ENCODE results near the gene PTPRH.

PTPRH gene

GRCh38 chr19:55147545-55148251 lies 61.6 kb downstream of the PTPRH start:
- H3K27me3 ChIP-seq (ENCODE audit: control insufficient read depth, insufficient read depth, low read length, poor library complexity, severe bottlenecking), result no peaks in the 10 kb centered on the region
- H3K27ac ChIP-seq (ENCODE audit: insufficient read depth, low read depth, low read length, poor library complexity, severe bottlenecking), result no peak overlapping the region
- H3K4me1 ChIP-seq (ENCODE audit: control insufficient read depth, insufficient read depth, low read length), result peaks cover 14% of the 10 kb centered on the region
- no peak overlapping the region for H3K4me3 ChIP-seq (ENCODE audit: insufficient read depth, low read depth, low read length)
- H3K36me3 ChIP-seq (ENCODE audit: control insufficient read depth, insufficient read depth, low read length), result peaks cover 3% of the 10 kb centered on the region
- no peaks in the 10 kb centered on the region for H3K9me3 ChIP-seq (ENCODE audit: control insufficient read depth, low read length)
- 3% methylated on average over 8 to 9 of the region's 9 CpGs for WGBS, 2 experiments

GRCh38 chr19:55146705-55147273 lies 62.5 kb downstream of the PTPRH start:
- WGBS, 2 experiments, result 1% methylated on average over 22 of the region's 27 CpGs
- Histone ChIP-seq H3K27me3 (ENCODE audit: control insufficient read depth, insufficient read depth, low read length, poor library complexity, severe bottlenecking) (no peaks in the 10 kb centered on the region), H3K27ac (ENCODE audit: insufficient read depth, low read depth, low read length, poor library complexity, severe bottlenecking) (peak overlapping the region; percentile 59)

DNA sequence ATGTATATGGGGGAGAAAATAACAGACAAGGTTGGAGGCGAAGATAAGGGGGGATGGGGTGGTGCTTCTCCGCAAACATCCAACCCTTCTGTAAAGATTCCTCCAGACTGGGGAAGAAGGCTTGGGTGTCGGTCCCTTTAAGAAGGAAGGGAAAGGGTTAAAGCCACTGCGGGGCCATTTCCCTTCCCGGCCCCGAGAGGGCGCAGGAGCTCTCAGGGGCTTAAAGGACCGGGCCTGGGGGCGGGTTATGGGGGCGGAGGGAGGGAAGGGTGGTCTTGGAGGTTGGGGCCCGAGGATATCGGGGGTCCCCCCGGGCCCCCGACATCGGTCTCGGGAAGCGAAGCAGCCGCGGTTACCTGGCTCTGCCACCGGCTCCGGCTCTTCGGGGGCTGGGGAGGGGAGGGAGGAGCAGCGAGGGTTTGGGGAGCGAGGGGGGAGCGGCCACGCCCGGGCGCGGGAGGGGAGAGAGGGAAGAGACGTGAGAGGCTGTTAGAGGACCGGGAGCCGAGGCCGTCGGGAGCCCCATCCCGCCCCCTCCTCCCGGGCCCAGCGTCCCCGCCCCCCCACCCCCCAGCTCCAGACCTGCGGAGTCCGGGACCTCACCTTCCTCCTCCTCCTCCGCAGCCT lies 63.1 kb downstream of the PTPRH start:
- H3K4me3 ChIP-seq (ENCODE audit: insufficient read depth, low read depth, low read length), result peak overlapping the region; percentile 51
- no peaks in the 10 kb centered on the region for H3K27me3 ChIP-seq (ENCODE audit: control insufficient read depth, insufficient read depth, low read length, poor library complexity, severe bottlenecking)
- no peak overlapping the region for H3K27ac ChIP-seq (ENCODE audit: insufficient read depth, low read depth, low read length, poor library complexity, severe bottlenecking)
- no peaks in the 10 kb centered on the region for H3K9me3 ChIP-seq (ENCODE audit: control insufficient read depth, low read length)
- H3K36me3 ChIP-seq (ENCODE audit: control insufficient read depth, insufficient read depth, low read length), result peaks cover 3% of the 10 kb centered on the region
- 2% methylated on average over 31 to 38 of the region's 41 CpGs for WGBS, 2 experiments
- peaks cover 14% of the 10 kb centered on the region for H3K4me1 ChIP-seq (ENCODE audit: control insufficient read depth, insufficient read depth, low read length)

More at GRCh38 chr19:55146705-55147273, 62.5 kb downstream of the PTPRH start:
- H3K4me1 ChIP-seq (ENCODE audit: control insufficient read depth, insufficient read depth, low read length), result peaks cover 14% of the 10 kb centered on the region
- H3K4me3 ChIP-seq (ENCODE audit: insufficient read depth, low read depth, low read length), result peak overlapping the region; percentile 51
- H3K9me3 ChIP-seq (ENCODE audit: control insufficient read depth, low read length), result no peaks in the 10 kb centered on the region
- peaks cover 3% of the 10 kb centered on the region for H3K36me3 ChIP-seq (ENCODE audit: control insufficient read depth, insufficient read depth, low read length)

DNA sequence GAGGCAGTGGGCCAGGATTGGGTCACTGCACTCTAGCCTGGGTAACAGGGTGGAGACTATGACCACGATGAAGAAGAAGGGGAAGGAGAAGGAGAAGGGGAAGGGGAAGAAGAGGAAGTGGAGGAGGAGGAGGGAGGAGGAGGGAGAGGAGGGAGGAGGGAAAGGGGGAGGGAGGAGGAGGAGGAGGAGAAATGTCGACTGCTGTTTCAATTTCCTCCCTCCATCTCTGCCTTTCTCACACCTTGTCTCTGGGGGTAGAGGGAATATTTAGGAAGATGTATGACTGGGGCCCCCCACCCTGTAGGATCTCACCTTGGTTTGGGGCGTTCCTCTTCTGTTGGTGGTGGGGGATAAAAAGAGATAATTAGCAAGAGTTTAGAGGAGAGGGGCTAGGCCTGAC lies 64.1 kb downstream of the PTPRH start:
- H3K9me3 ChIP-seq (ENCODE audit: control insufficient read depth, low read length), result no peaks in the 10 kb centered on the region
- no peak overlapping the region for H3K27ac ChIP-seq (ENCODE audit: insufficient read depth, low read depth, low read length, poor library complexity, severe bottlenecking)
- peaks cover 14% of the 10 kb centered on the region for H3K4me1 ChIP-seq (ENCODE audit: control insufficient read depth, insufficient read depth, low read length)
- WGBS, 2 experiments, result 45 to 60% methylated on average over 3 of the region's 3 CpGs
- H3K4me3 ChIP-seq (ENCODE audit: insufficient read depth, low read depth, low read length), result no peak overlapping the region
- peaks cover 3% of the 10 kb centered on the region for H3K36me3 ChIP-seq (ENCODE audit: control insufficient read depth, insufficient read depth, low read length)
- H3K27me3 ChIP-seq (ENCODE audit: control insufficient read depth, insufficient read depth, low read length, poor library complexity, severe bottlenecking), result no peaks in the 10 kb centered on the region

- no peaks in the 10 kb centered on the region for H3K4me1 ChIP-seq (ENCODE audit: control insufficient read depth, insufficient read depth, low read length)
- no peak overlapping the region for H3K4me3 ChIP-seq (ENCODE audit: insufficient read depth, low read depth, low read length)
- H3K27ac ChIP-seq (ENCODE audit: insufficient read depth, low read depth, low read length, poor library complexity, severe bottlenecking), result no peak overlapping the region
- H3K36me3 ChIP-seq (ENCODE audit: control insufficient read depth, insufficient read depth, low read length), result peaks cover 3% of the 10 kb centered on the region
- H3K27me3 ChIP-seq (ENCODE audit: control insufficient read depth, insufficient read depth, low read length, poor library complexity, severe bottlenecking), result no peaks in the 10 kb centered on the region
- H3K9me3 ChIP-seq (ENCODE audit: control insufficient read depth, low read length), result no peaks in the 10 kb centered on the region
- 27 to 35% methylated on average over 20 to 21 of the region's 21 CpGs for WGBS, 2 experiments
Observed at GRCh38 chr19:55141696-55142095, 67.6 kb downstream of the PTPRH start.

DNA sequence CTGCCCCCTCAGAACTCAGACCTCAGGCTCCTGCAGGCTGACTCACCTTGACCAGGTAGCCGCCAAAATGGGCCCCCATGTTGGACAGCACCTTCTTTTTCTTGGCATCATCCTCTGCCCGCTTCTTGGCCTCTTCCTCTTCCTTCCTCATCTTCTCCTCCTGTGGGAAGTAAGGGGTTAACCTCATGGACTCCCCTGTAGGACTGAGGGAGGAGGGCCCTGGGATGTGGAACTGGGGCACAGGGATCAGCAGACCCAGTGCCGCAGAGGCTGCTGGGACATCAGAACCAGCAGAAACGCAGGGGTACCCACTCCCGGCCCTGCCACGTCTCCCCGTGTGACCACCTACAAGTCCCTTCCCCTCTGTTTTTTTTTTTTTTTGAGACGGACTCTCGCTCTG lies 71.4 kb downstream of the PTPRH start:
- WGBS, 2 experiments, result 68 to 71% methylated on average over 8 to 9 of the region's 9 CpGs
- no peak overlapping the region for H3K4me3 ChIP-seq (ENCODE audit: insufficient read depth, low read depth, low read length)
- no peaks in the 10 kb centered on the region for H3K4me1 ChIP-seq (ENCODE audit: control insufficient read depth, insufficient read depth, low read length)
- H3K27ac ChIP-seq (ENCODE audit: insufficient read depth, low read depth, low read length, poor library complexity, severe bottlenecking), result no peak overlapping the region
- no peaks in the 10 kb centered on the region for H3K27me3 ChIP-seq (ENCODE audit: control insufficient read depth, insufficient read depth, low read length, poor library complexity, severe bottlenecking)
- H3K36me3 ChIP-seq (ENCODE audit: control insufficient read depth, insufficient read depth, low read length), result peaks cover 2% of the 10 kb centered on the region
- no peaks in the 10 kb centered on the region for H3K9me3 ChIP-seq (ENCODE audit: control insufficient read depth, low read length)

- Histone ChIP-seq H3K27ac (ENCODE audit: insufficient read depth, low read depth, low read length, poor library complexity, severe bottlenecking) (no peak overlapping the region), H3K36me3 (ENCODE audit: control insufficient read depth, insufficient read depth, low read length) (peaks cover 2% of the 10 kb centered on the region), H3K4me1 (ENCODE audit: control insufficient read depth, insufficient read depth, low read length) (no peaks in the 10 kb centered on the region), H3K27me3 (ENCODE audit: control insufficient read depth, insufficient read depth, low read length, poor library complexity, severe bottlenecking) (no peaks in the 10 kb centered on the region), H3K9me3 (ENCODE audit: control insufficient read depth, low read length) (no peaks in the 10 kb centered on the region), H3K4me3 (ENCODE audit: insufficient read depth, low read depth, low read length) (no peak overlapping the region)
- 94 to 95% methylated on average over 17 of the region's 17 CpGs for WGBS, 2 experiments
Observed at GRCh38 chr19:55136399-55137102, 72.8 kb downstream of the PTPRH start.

DNA sequence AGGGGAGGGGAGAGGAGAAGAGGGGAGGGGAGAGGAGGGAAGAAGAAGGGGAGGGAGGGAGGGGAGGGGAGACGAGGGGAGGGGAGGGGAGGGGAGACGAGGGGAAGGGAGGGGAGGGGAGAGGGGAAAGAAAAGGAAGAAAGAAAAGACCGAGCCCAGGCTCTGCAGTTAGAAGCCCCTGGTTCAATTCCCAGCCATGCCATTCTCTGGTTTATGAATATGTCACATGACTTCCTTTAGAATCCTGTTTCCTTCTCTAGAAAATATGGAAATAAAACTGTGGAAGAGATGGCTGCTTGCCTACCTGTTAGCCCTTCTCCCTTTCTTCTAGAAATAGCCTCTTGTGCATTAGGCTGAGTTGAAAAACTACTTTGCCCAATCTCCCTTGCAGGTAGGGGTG lies 74.6 kb downstream of the PTPRH start:
- Histone ChIP-seq H3K9me3 (ENCODE audit: control insufficient read depth, low read length) (no peaks in the 10 kb centered on the region), H3K4me3 (ENCODE audit: insufficient read depth, low read depth, low read length) (no peak overlapping the region), H3K27me3 (ENCODE audit: control insufficient read depth, insufficient read depth, low read length, poor library complexity, severe bottlenecking) (no peaks in the 10 kb centered on the region)

DNA sequence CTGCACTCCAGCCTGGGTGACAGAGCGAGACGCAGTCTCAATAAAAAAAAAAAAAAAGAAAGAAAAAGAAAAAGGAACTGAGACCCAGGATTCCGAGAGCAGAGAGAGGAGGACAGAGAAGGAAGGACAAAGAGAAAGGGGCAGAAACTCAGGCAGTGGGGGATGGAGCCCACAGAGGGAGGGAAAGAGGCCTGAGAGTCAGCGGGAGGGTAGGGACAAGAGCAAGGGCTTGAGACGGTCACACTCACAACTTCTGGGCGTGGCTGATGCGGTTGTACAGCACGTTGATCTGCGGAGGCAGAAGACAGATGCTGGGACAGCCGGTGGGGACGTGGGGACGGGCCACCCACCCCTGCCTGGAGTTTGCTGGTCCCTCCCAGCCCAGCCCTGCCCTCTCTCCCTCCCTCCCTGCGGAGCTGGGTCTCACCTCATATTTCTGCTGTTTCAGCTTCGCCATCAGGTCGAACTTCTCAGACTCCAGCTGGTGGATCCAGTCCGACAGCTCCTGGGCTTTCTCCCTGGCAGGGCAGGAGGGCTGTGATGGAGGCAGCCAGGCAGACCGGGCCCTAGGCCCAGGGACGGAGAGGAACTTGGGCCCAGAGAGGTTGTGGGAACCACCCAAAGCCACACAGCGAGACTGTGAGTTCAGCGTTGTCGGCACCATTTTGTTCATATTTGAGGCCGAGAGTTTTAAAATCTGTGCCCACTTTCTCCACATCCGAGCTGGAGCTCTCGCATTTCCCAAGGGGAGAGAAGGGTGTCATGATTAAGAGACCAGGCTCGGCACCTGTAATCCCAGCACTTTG lies 75.5 kb downstream of the PTPRH start:
- Histone ChIP-seq H3K27ac (ENCODE audit: insufficient read depth, low read depth, low read length, poor library complexity, severe bottlenecking) (peak overlapping the region; percentile 16), H3K4me1 (ENCODE audit: control insufficient read depth, insufficient read depth, low read length) (no peaks in the 10 kb centered on the region)
- 88% methylated on average over 25 of the region's 25 CpGs for WGBS, 2 experiments

More for the DNA sequence above, 74.6 kb downstream of the PTPRH start:
- Histone ChIP-seq H3K4me1 (ENCODE audit: control insufficient read depth, insufficient read depth, low read length) (no peaks in the 10 kb centered on the region), H3K36me3 (ENCODE audit: control insufficient read depth, insufficient read depth, low read length) (peaks cover 2% of the 10 kb centered on the region), H3K27ac (ENCODE audit: insufficient read depth, low read depth, low read length, poor library complexity, severe bottlenecking) (no peak overlapping the region)
- WGBS, 2 experiments, result 69 to 73% methylated on average over 1 of the region's 3 CpGs

More for the DNA sequence above, 75.5 kb downstream of the PTPRH start:
- no peaks in the 10 kb centered on the region for H3K27me3 ChIP-seq (ENCODE audit: control insufficient read depth, insufficient read depth, low read length, poor library complexity, severe bottlenecking)
- no peaks in the 10 kb centered on the region for H3K9me3 ChIP-seq (ENCODE audit: control insufficient read depth, low read length)
- H3K36me3 ChIP-seq (ENCODE audit: control insufficient read depth, insufficient read depth, low read length), result peaks cover 2% of the 10 kb centered on the region
- no peak overlapping the region for H3K4me3 ChIP-seq (ENCODE audit: insufficient read depth, low read depth, low read length)
